Psoas muscle (tissue), 8 donors: ENCODE results near the gene NOTCH2. TPM values are rescaled to one million over a fixed set of nuclear protein-coding genes. Genes with fewer than 3 reads are reported as not detected.

Experiments used
- ATAC-seq, 4 donors: fragments of 200-7000 bp; cut with Tn5 transposase; one replicate each; pipeline ENCODE4 v1.9.1; 2020; ENCODE audit warnings: moderate library complexity in 3 of 4, mild to moderate bottlenecking in 2 of 4
- DNase-seq, 2 donors: peaks; one replicate each; pipeline ENCODE4 v3.0.0-alpha.2; 2020
- H3K27ac ChIP-seq: fragments of 200-600 bp; one replicate; pipeline ENCODE4 v1.8.0; 2022
- H3K27me3 ChIP-seq, 3 donors: fragments of 200-600 bp in 1 of 3; one replicate each; pipeline versions ENCODE4 v1.6.1 to v1.8.0; 2013 to 2022; ENCODE audit warnings: low read length in 2 of 3, mild to moderate bottlenecking in 2 of 3, moderate library complexity in 1 of 3; ENCODE audit not compliant: insufficient read depth in 3 of 3
- H3K36me3 ChIP-seq, 2 donors: fragments of 200-600 bp in 1 of 2; one replicate each; pipeline versions ENCODE4 v1.6.1 to v1.8.0; 2013 to 2022; ENCODE audit warnings: low read depth in 1 of 2, mild to moderate bottlenecking in 1 of 2, moderate library complexity in 1 of 2; ENCODE audit not compliant: insufficient read depth in 1 of 2
- H3K4me1 ChIP-seq: fragments of 200-600 bp; one replicate; pipeline ENCODE4 v1.8.0; 2022
- H3K4me3 ChIP-seq: fragments of 200-600 bp; one replicate; pipeline ENCODE4 v1.8.0; 2022; ENCODE audit warnings: mild to moderate bottlenecking
- H3K9me3 ChIP-seq: fragments of 200-600 bp; one replicate; pipeline ENCODE4 v1.8.0; 2022
- WGBS, 3 donors: extraction: QIAGEN DNeasy Blood & Tissue Kit; methylation state at CpG; one replicate each; pipeline versions ENCODE4 v1.1.6 to v1.1.7; 2013; 5-methylcytosine and 5-hydroxymethylcytosine counted together
- intact Hi-C, 2 donors: fragments of 100-400 bp; cut with DNase I; formaldehyde crosslinking; loops; one replicate each; pipeline versions ENCODE4 v1.11.0 to v1.14.2; 2022
- polyA plus RNA-seq, 3 donors: library from polyadenylated mRNA; stranded (reverse); fragments of 200-250 nt; gene quantifications; one replicate each; pipeline ENCODE4 v1.2.3, GENCODE V29; 2013
- total RNA-seq, 4 donors: library from RNA; stranded (reverse); fragmentation: NEBNext Ultra II Directional in 2 of 4; extraction: Animal tissue kit (Norgen Biotek cat#: 25700) in 2 of 4; gene quantifications; one replicate each; pipeline versions ENCODE4 v1.2.1 to v1.2.4, GENCODE V29; 2021 to 2023
- TF ChIP-seq, protein P1 (sequence below): fragments of 200-600 bp; IDR thresholded peaks from one replicate; pipeline ENCODE4 v1.8.0; 2022; ENCODE audit warnings: antibody characterized with exemption
- donor health status: healthy with polysubstance abuse.
- donor health status: DM: no; HTN: no; CAD: no; lungs with moderate emphysema.
- donor health status: Bipolar disorder and iron deficiency.
- donor health status: healthy.
- donor health status: DM: yes; HTN: yes; CAD: no.
- donor health status: DM: no; HTN: no; CAD: no.
- donor health status: DM: no; HTN: no; CAD: no.
- donor health status: DM: yes; HTN: yes; CAD: no.

NOTCH2 gene
- total and polyA plus RNA-seq, 7 donors, result 2.1 to 19.7 (median 15.4) TPM

DNA sequence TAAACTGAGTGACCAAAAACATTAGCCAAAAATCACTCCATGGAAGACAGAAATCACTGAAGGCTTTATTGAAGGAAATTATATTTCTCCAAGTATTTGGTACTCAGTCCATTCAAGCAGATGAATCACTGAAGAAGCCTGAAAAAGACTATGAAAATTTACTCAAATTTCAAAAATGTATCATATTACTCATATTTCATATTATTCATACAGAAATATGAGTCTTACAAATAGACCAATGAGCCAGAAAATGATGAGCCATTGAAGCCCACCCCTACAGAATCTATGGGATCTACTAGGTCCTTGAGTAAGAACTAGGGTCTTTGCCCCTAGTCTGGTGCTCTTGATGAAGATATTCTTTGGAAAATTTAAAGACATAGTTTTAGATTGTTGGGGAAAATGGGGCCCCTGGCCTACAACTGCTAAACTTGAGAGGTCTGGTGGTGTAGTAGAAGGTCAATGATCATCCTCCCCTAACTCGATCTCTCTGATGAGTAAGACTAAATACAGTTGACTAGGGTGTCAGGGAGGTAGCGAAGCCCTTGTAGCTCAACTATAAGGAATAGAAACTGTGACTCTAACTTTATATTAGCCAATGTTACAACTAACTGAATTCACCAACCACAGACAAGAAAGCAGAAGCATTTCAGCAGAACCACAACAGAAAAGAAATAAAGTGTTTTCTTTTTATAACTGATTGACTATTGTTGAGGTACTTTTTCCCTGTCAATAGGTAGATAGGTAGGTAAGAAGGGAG lies 81.0 kb downstream of the NOTCH2 start:
- peaks cover 0 to 10% of the 10 kb centered on the region in 2 donors for H3K36me3 ChIP-seq
- WGBS, 3 donors, result 85 to 89% (median 89%) methylated on average over 2 of the region's 2 CpGs
- H3K4me1 ChIP-seq, result peaks cover 21% of the 10 kb centered on the region
- ATAC-seq, result no peak
- peak overlapping the region; percentile 23 for H3K27ac ChIP-seq
- no peaks in the 10 kb centered on the region for H3K9me3 ChIP-seq
- no peak for DNase-seq
- no peak overlapping the region for H3K4me3 ChIP-seq
- TF ChIP-seq, protein P1, sequence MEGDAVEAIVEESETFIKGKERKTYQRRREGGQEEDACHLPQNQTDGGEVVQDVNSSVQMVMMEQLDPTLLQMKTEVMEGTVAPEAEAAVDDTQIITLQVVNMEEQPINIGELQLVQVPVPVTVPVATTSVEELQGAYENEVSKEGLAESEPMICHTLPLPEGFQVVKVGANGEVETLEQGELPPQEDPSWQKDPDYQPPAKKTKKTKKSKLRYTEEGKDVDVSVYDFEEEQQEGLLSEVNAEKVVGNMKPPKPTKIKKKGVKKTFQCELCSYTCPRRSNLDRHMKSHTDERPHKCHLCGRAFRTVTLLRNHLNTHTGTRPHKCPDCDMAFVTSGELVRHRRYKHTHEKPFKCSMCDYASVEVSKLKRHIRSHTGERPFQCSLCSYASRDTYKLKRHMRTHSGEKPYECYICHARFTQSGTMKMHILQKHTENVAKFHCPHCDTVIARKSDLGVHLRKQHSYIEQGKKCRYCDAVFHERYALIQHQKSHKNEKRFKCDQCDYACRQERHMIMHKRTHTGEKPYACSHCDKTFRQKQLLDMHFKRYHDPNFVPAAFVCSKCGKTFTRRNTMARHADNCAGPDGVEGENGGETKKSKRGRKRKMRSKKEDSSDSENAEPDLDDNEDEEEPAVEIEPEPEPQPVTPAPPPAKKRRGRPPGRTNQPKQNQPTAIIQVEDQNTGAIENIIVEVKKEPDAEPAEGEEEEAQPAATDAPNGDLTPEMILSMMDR, result no peak
- H3K27me3 ChIP-seq, result no peaks in the 10 kb centered on the region
- intact Hi-C loops, result no loop called here

DNA sequence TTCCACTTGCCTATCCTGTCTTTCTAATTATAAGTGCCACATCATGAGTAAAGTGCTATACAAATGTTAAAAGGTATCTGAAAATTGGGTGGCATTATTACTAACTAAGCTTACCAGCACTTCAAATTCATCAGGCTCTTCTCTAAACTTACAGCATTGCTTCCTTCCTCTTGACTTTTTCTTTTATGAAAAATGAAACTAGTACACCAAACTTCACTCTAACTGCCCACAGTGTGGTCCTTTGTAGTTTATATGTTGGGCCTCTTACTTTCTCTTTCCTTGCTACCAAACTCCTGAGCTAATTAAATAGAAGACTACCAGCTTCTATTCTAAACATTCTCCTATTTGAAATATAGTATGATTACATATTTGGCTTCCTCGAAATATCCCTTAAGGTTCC lies 81.8 kb downstream of the NOTCH2 start:
- intact Hi-C loops, result no loop called here
- Histone ChIP-seq H3K4me3 (no peak overlapping the region), H3K27ac (peak overlapping the region; percentile 23), H3K27me3 (no peaks in the 10 kb centered on the region), H3K4me1 (peaks cover 21% of the 10 kb centered on the region), H3K9me3 (no peaks in the 10 kb centered on the region), H3K36me3 (peaks cover 0 to 10% of the 10 kb centered on the region in 2 donors)
- WGBS, 3 donors, result 85 to 92% (median 91%) methylated on average over 1 of the region's 1 CpG
- DNase-seq (no peak), ATAC-seq (peak in 2 of 4 donors; percentile 13 to 17)
- TF ChIP-seq, protein P1, result no peak

DNA sequence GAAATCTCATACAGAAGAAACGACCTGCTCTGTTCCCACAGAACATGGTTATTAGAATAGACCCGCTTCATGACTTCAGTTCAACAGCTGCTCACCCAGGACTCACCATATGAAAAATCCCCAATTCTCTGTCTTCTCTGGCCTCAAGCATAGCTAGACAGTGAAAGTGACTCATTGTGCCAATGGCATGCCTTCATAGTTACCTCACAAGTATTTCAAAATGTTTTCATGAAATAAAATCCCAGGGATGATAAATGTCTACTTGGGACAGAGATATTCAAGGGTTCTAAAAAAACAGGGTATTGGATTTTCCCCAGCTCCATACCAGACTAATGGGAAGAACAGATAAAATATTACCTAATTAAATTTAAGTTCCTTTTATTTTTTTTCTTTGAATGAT lies 82.3 kb downstream of the NOTCH2 start:
- Histone ChIP-seq H3K27ac (peak overlapping the region; percentile 23), H3K36me3 (peaks cover 0 to 10% of the 10 kb centered on the region in 2 donors), H3K4me3 (no peak overlapping the region), H3K4me1 (peaks cover 21% of the 10 kb centered on the region), H3K27me3 (no peaks in the 10 kb centered on the region), H3K9me3 (no peaks in the 10 kb centered on the region)
- TF ChIP-seq, protein P1, result no peak
- ATAC-seq (peak; percentile 82 to 94 (median 92)), DNase-seq (no peak)
- intact Hi-C loops, result no loop called here
- 44 to 55% (median 47%) methylated on average over 2 of the region's 2 CpGs for WGBS, 3 donors

- H3K36me3 ChIP-seq, result peaks cover 0 to 10% of the 10 kb centered on the region in 2 donors
- H3K27ac ChIP-seq, result no peak overlapping the region
- ATAC-seq (no peak), DNase-seq (no peak)
- H3K4me3 ChIP-seq, result no peak overlapping the region
- H3K9me3 ChIP-seq, result no peaks in the 10 kb centered on the region
- TF ChIP-seq, protein P1, result no peak
- H3K4me1 ChIP-seq, result peaks cover 21% of the 10 kb centered on the region
- intact Hi-C loops, result no loop called here
- 62 to 89% (median 79%) methylated on average over 3 of the region's 3 CpGs for WGBS, 3 donors
- H3K27me3 ChIP-seq, result no peaks in the 10 kb centered on the region
Measured at GRCh38 chr1:119986007-119986497, 83.4 kb downstream of the NOTCH2 start.
